IMR-90 (cell line): ENCODE results near the gene TAX1BP1. TPM values are rescaled to one million over a fixed set of nuclear protein-coding genes. Genes with fewer than 3 reads are reported as not detected.

Experiments used
- ATAC-seq: fragments of 200-7000 bp; cut with Tn5 transposase; 2 replicates; pipeline ENCODE4 v1.9.1; 2020; ENCODE audit warnings: low read depth, mild to moderate bottlenecking, moderate library complexity
- BruUV-seq: library from RNA; stranded (reverse); fragments of 400-500 nt; replicated peaks from 2 replicates; lab custom pipeline; 2021; lab: Mats Ljungman, UMichigan
- CTCF ChIA-PET: fragments of 300-600 bp; formaldehyde crosslinking; extraction: SDS; loops from one replicate; lab custom pipeline; 2021; ENCODE audit warnings: antibody characterized with exemption; lab: Yijun Ruan, JAX
- POLR2A ChIA-PET: fragments of 300-600 bp; sonication (Branson Sonifier 250); formaldehyde crosslinking; loops from one replicate; lab custom pipeline; 2022; ENCODE audit warnings: antibody characterized with exemption; ENCODE audit not compliant: unreplicated experiment; lab: Charles Lee
- DNase-seq: peaks from one replicate; pipeline ENCODE4 v3.0.0; 2013
- H2AFZ ChIP-seq: replicated peaks from 2 replicates; pipeline ENCODE3; 2013; ENCODE audit warnings: low read length, mild to moderate bottlenecking; ENCODE audit not compliant: poor library complexity
- H2AK5ac ChIP-seq: 2 replicates; pipeline ENCODE4 v1.6.1; 2013; ENCODE audit warnings: low read depth, low read length, inconsistent platforms
- H2AK9ac ChIP-seq: replicated peaks from 2 replicates; pipeline ENCODE3; 2013; ENCODE audit warnings: mild to moderate bottlenecking, low read depth, low read length, moderate library complexity; ENCODE audit not compliant: poor library complexity
- H2BK120ac ChIP-seq: 2 replicates; pipeline ENCODE4 v1.6.1; 2013; ENCODE audit warnings: low read depth, low read length, inconsistent platforms
- H2BK15ac ChIP-seq: 3 replicates; pipeline ENCODE4 v1.6.1; 2013; ENCODE audit warnings: low read depth, low read length, inconsistent platforms
- H2BK20ac ChIP-seq: 2 replicates; pipeline ENCODE4 v1.6.1; 2013; ENCODE audit warnings: low read depth, mild to moderate bottlenecking, inconsistent platforms, low read length, moderate library complexity
- H2BK5ac ChIP-seq: 2 replicates; pipeline ENCODE4 v1.6.1; 2013; ENCODE audit warnings: mild to moderate bottlenecking, low read depth, low read length, inconsistent platforms; ENCODE audit not compliant: poor library complexity, severe bottlenecking
- H3K14ac ChIP-seq: replicated peaks from 2 replicates; pipeline ENCODE4 v1.6.1; 2013; ENCODE audit warnings: low read depth, low read length, inconsistent platforms
- H3K18ac ChIP-seq: 2 replicates; pipeline ENCODE4 v1.6.1; 2013; ENCODE audit warnings: low read depth, low read length, control low read depth
- H3K23ac ChIP-seq: 2 replicates; pipeline ENCODE4 v1.6.1; 2013; ENCODE audit warnings: low read depth, low read length, inconsistent platforms
- H3K27ac ChIP-seq: 2 replicates; pipeline ENCODE4 v1.5.1; 2013; ENCODE audit warnings: mild to moderate bottlenecking, control low read depth, low read length; ENCODE audit not compliant: insufficient read depth
- H3K27me3 ChIP-seq: 2 replicates; pipeline ENCODE4 v1.6.1; 2013; ENCODE audit warnings: low read length; ENCODE audit not compliant: control insufficient read depth, insufficient read depth
- H3K36me3 ChIP-seq: 2 replicates; pipeline ENCODE4 v1.6.1; 2013; ENCODE audit warnings: low read length, mixed read lengths; ENCODE audit not compliant: control insufficient read depth, insufficient read depth
- H3K4ac ChIP-seq: 2 replicates; pipeline ENCODE4 v1.6.1; 2013; ENCODE audit warnings: low read depth, low read length, inconsistent platforms
- H3K4me1 ChIP-seq: 2 replicates; pipeline ENCODE4 v1.6.1; 2013; ENCODE audit warnings: low read length, mixed read lengths; ENCODE audit not compliant: control insufficient read depth, insufficient read depth
- H3K4me2 ChIP-seq: 2 replicates; pipeline ENCODE4 v1.6.1; 2013; ENCODE audit warnings: low read depth, mild to moderate bottlenecking, control low read depth, low read length, moderate library complexity
- H3K4me3 ChIP-seq: 2 replicates; pipeline ENCODE4 v1.5.1; 2013; ENCODE audit warnings: low read depth, mild to moderate bottlenecking, control low read depth, low read length, moderate library complexity; ENCODE audit not compliant: insufficient read depth
- H3K56ac ChIP-seq: 2 replicates; pipeline ENCODE4 v1.6.1; 2013; ENCODE audit warnings: low read length, inconsistent platforms; ENCODE audit not compliant: insufficient read depth; ENCODE audit errors: extremely low read depth
- H3K79me1 ChIP-seq, 2 experiments: 2 replicates each; pipeline ENCODE4 v1.6.1; 2013; ENCODE audit warnings: low read length in 2 of 2, inconsistent platforms in 1 of 2, low read depth in 1 of 2
- H3K9ac ChIP-seq: 2 replicates; pipeline ENCODE4 v1.6.1; 2013; ENCODE audit warnings: low read depth, low read length, control low read depth
- H3K9me1 ChIP-seq: 2 replicates; pipeline ENCODE4 v1.6.1; 2013; ENCODE audit warnings: low read length, inconsistent platforms; ENCODE audit not compliant: insufficient read depth
- H3K9me3 ChIP-seq: 2 replicates; pipeline ENCODE4 v1.6.1; 2013; ENCODE audit warnings: low read length; ENCODE audit not compliant: control insufficient read depth, insufficient read depth
- H4K20me1 ChIP-seq: 2 replicates; pipeline ENCODE4 v1.6.1; 2013; ENCODE audit warnings: low read length, inconsistent platforms; ENCODE audit not compliant: insufficient read depth
- H4K5ac ChIP-seq: 2 replicates; pipeline ENCODE4 v1.6.1; 2013; ENCODE audit warnings: mild to moderate bottlenecking, low read depth, low read length, control low read depth
- H4K8ac ChIP-seq, 2 experiments: 2 replicates each; pipeline ENCODE4 v1.6.1; 2013; ENCODE audit warnings: low read depth in 2 of 2, low read length in 2 of 2, control low read depth in 1 of 2, inconsistent platforms in 1 of 2
- H4K91ac ChIP-seq: 2 replicates; pipeline ENCODE4 v1.6.1; 2013; ENCODE audit warnings: low read depth, low read length, inconsistent platforms; ENCODE audit not compliant: insufficient read depth
- CTCF ChIP-seq: conservative IDR thresholded peaks from 2 replicates; pipeline ENCODE4 v1.5.1; 2012; ENCODE audit warnings: mild to moderate bottlenecking, low read depth, low read length, improper control_type of control experiment
- FOS ChIP-seq: fragments of 150-350 bp; IDR thresholded peaks from 2 replicates; pipeline ENCODE4 v1.6.1; 2016; ENCODE audit warnings: low read depth, low read length
- RAD21 ChIP-seq: IDR thresholded peaks from 2 replicates; pipeline ENCODE4 v1.6.1; 2012; ENCODE audit warnings: low read length, improper control_type of control experiment
- RCOR1 ChIP-seq: IDR thresholded peaks from 2 replicates; pipeline ENCODE4 v1.6.1; 2012; ENCODE audit warnings: mild to moderate bottlenecking, low read length, improper control_type of control experiment; ENCODE audit not compliant: insufficient replicate concordance
- RFX5 ChIP-seq: IDR thresholded peaks from 2 replicates; pipeline ENCODE4 v1.8.0; 2012; ENCODE audit warnings: low read depth, mild to moderate bottlenecking, low read length, moderate library complexity
- WGBS, 2 experiments: methylation state at CpG; one replicate each; pipeline versions ENCODE4 v1.1.5 to v1.1.7; 2013; ENCODE audit warnings: missing lambda C conversion rate in 2 of 2; ENCODE audit not compliant: insufficient read length in 1 of 2; ENCODE audit errors: extremely low coverage in 2 of 2; 5-methylcytosine and 5-hydroxymethylcytosine counted together
- dilution Hi-C: fragments of 300-500 bp; cut with HindIII; formaldehyde crosslinking; loops from one replicate; pipeline ENCODE4 v1.14.3; 2018; ENCODE audit warnings: low sequenced_read_pairs; ENCODE audit not compliant: unreplicated experiment
- in situ Hi-C: fragments of 300-500 bp; cut with MboI; formaldehyde crosslinking; loops from 3 replicates; pipeline ENCODE4 v1.14.3; 2019; ENCODE audit warnings: low sequenced_read_pairs, inconsistent platforms, mixed read lengths
- intact Hi-C: fragments of 100-400 bp; cut with micrococcal nuclease; formaldehyde crosslinking; loops from 2 replicates; pipeline ENCODE4 v1.10.0; 2022
- polyA plus RNA-seq, 3 experiments: library from polyadenylated mRNA; depleted of rRNA; stranded (reverse); fragments of >200 nt; gene quantifications; 2 replicates each; pipeline ENCODE4 v1.2.3, GENCODE V29; 2012; ENCODE audit warnings: low replicate concordance in 1 of 3
- total RNA-seq: library from RNA; depleted of rRNA; stranded (reverse); fragments of >200 nt; gene quantifications from 2 replicates; pipeline ENCODE4 v1.2.3, GENCODE V29; 2012

The TAX1BP1 gene
- total and polyA plus RNA-seq, 2 of the 4 experiments (the other 2 are of a cell fraction), result 49.0 to 52.7 TPM

- no peak for TF ChIP-seq CTCF
- TF ChIP-seq RFX5, result no peak
These were observed 30.6 kb upstream of the TAX1BP1 start (continued) for GRCh38 chr7:27709137-27710075.

DNA sequence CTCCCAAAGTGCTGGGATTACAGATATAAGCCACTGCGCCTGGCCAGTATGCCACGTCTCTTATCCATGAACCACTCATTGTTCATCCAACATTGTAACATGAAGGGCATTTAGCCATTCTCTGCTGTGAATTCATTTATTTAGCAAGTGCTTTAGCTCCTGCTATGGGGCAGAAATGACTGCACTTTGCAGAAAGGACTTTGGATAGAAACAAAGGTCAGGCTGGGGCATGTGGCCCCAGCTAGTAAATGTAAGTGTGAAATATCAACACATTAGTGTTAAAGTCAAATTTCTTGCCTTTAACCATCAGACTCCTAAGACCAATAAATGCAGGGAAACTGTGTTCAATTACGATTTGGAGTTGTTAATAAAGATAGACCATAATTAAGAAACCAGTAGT lies 27.7 kb upstream of the TAX1BP1 start:
- no peak overlapping the region for H3K23ac ChIP-seq
- H2BK15ac ChIP-seq, result no peak overlapping the region
- H2AK5ac ChIP-seq, result no peak overlapping the region
- ChIA-PET CTCF (interaction anchor here (0.6 kb wide), 2 partner anchors 11 to 331 kb away, joined by 3 read pairs; no protein-coding TSS in a partner anchor), POLR2A (no interaction called here)
- no peak overlapping the region for H3K18ac ChIP-seq
- peaks cover 2% of the 10 kb centered on the region; the same call in 1 of the 2 replicates for H3K9me3 ChIP-seq
- H3K9me1 ChIP-seq, result no peaks in the 10 kb centered on the region
- dilution Hi-C loops (no loop called here), intact Hi-C loops (no loop called here), in situ Hi-C loops (no loop called here)
- H2BK5ac ChIP-seq, result no peak overlapping the region
- no peak overlapping the region for H3K14ac ChIP-seq
- no peak overlapping the region for H4K8ac ChIP-seq
- no peak overlapping the region for H3K56ac ChIP-seq
- no peaks in the 10 kb centered on the region for H4K20me1 ChIP-seq
- no peak overlapping the region for H3K4ac ChIP-seq
- peaks cover 5% of the 10 kb centered on the region for H3K4me1 ChIP-seq
- no peak for DNase-seq
- no TSS peak for BruUV-seq
- no peak for TF ChIP-seq FOS
- TF ChIP-seq RCOR1, result no peak
- no peak for TF ChIP-seq RAD21
- H4K91ac ChIP-seq, result no peak overlapping the region
- no peaks in the 10 kb centered on the region for H3K36me3 ChIP-seq
- H2AK9ac ChIP-seq, result no peak overlapping the region
- H3K79me1 ChIP-seq, result no peaks in the 10 kb centered on the region
- no peak overlapping the region for H3K9ac ChIP-seq
- no peak for ATAC-seq
- no peak overlapping the region for H3K27ac ChIP-seq
- no peak overlapping the region for H3K4me2 ChIP-seq
- H2AFZ ChIP-seq, result no peak overlapping the region
- no peak overlapping the region for H2BK120ac ChIP-seq
- H3K4me3 ChIP-seq, result no peak overlapping the region
- no CpG with 5 or more reads among the region's 3 CpGs for WGBS, 2 experiments
- H4K5ac ChIP-seq, result no peak overlapping the region
- H3K27me3 ChIP-seq, result no peaks in the 10 kb centered on the region
- no peak overlapping the region for H2BK20ac ChIP-seq
